ENCODE data around the gene AVEN.

The AVEN gene

GRCh38 chr15:33907326-33907725 is 131.7 kb downstream of the AVEN start:
- no peak for DNase-seq

GRCh38 chr15:33903661-33904060 is 135.3 kb downstream of the AVEN start:
- DNase-seq: no peak

GRCh38 chr15:33902043-33902442 is 137.0 kb downstream of the AVEN start:
- DNase-seq: no peak

- DNase-seq: no peak
Observed at GRCh38 chr15:33894193-33894592, 144.8 kb downstream of the AVEN start.

- DNase-seq: peak; percentile 41
Observed at GRCh38 chr15:33888176-33888575, 150.8 kb downstream of the AVEN start.

GRCh38 chr15:33882921-33883320 is 156.1 kb downstream of the AVEN start:
- DNase-seq: no peak

GRCh38 chr15:33874156-33874555 is 164.8 kb downstream of the AVEN start:
- DNase-seq: no peak

GRCh38 chr15:33872416-33873106 is 166.4 kb downstream of the AVEN start:
- DNase-seq: no peak

- DNase-seq: no peak
Observed at GRCh38 chr15:33871980-33872379, 167.0 kb downstream of the AVEN start.

GRCh38 chr15:33866101-33866737 is 172.8 kb downstream of the AVEN start:
- DNase-seq: no peak

- no peak for DNase-seq
Observed at GRCh38 chr15:33865416-33865815, 173.6 kb downstream of the AVEN start.

GRCh38 chr15:33864360-33865075 is 174.5 kb downstream of the AVEN start:
- DNase-seq: no peak

GRCh38 chr15:33860754-33861153 is 178.2 kb downstream of the AVEN start:
- DNase-seq: no peak

GRCh38 chr15:33859992-33860545 is 178.9 kb downstream of the AVEN start:
- no peak for DNase-seq

GRCh38 chr15:33858836-33859235 is 180.2 kb downstream of the AVEN start:
- no peak for DNase-seq

- no peak for DNase-seq
Observed at GRCh38 chr15:33857726-33858125, 181.3 kb downstream of the AVEN start.

- DNase-seq: no peak
Observed at GRCh38 chr15:33852570-33852969, 186.4 kb downstream of the AVEN start.

- no peak for DNase-seq
Observed at GRCh38 chr15:33852094-33852493, 186.9 kb downstream of the AVEN start.

GRCh38 chr15:33851079-33851478 is 187.9 kb downstream of the AVEN start:
- DNase-seq: no peak

GRCh38 chr15:33848011-33848410 is 191.0 kb downstream of the AVEN start:
- no peak for DNase-seq

- no peak for DNase-seq
Observed at GRCh38 chr15:33846862-33847261, 192.1 kb downstream of the AVEN start.

GRCh38 chr15:33846142-33846541 is 192.9 kb downstream of the AVEN start:
- DNase-seq: no peak

- DNase-seq: no peak
Observed at GRCh38 chr15:33844597-33844996, 194.4 kb downstream of the AVEN start.

GRCh38 chr15:33844186-33844585 is 194.8 kb downstream of the AVEN start:
- no peak for DNase-seq

Data from NCI-H345 (cell line).